Measurements from ENCODE around the gene NAA10.

Gene NAA10

DNA sequence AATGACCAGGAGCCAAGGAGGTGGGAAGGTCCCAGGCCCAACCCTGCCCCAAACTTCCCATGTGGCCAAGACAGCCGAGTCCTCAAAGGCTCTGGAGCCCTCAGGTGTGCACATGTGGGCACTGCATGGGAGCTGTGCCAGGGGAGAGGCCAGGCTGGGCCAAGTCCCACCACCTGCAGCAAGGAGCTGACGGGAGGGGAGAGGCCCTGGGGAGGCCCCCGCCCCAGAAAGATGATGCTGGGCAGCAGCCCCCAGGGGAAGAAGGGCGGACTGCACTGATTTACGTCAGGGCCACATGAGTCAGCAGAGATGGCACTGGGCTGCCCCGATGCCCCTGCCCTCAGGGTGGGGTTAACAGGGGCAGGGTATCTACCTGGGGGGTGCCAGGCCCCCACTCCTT is 50.2 kb downstream of the NAA10 start:
- H3K27ac ChIP-seq, result no peak overlapping the region
- TF ChIP-seq, protein P1, sequence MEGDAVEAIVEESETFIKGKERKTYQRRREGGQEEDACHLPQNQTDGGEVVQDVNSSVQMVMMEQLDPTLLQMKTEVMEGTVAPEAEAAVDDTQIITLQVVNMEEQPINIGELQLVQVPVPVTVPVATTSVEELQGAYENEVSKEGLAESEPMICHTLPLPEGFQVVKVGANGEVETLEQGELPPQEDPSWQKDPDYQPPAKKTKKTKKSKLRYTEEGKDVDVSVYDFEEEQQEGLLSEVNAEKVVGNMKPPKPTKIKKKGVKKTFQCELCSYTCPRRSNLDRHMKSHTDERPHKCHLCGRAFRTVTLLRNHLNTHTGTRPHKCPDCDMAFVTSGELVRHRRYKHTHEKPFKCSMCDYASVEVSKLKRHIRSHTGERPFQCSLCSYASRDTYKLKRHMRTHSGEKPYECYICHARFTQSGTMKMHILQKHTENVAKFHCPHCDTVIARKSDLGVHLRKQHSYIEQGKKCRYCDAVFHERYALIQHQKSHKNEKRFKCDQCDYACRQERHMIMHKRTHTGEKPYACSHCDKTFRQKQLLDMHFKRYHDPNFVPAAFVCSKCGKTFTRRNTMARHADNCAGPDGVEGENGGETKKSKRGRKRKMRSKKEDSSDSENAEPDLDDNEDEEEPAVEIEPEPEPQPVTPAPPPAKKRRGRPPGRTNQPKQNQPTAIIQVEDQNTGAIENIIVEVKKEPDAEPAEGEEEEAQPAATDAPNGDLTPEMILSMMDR (conservative IDR thresholded peaks at IDR 0.05), result no peak
- TF ChIP-seq ZFX (IDR thresholded peaks at IDR 0.05), result no peak

DNA sequence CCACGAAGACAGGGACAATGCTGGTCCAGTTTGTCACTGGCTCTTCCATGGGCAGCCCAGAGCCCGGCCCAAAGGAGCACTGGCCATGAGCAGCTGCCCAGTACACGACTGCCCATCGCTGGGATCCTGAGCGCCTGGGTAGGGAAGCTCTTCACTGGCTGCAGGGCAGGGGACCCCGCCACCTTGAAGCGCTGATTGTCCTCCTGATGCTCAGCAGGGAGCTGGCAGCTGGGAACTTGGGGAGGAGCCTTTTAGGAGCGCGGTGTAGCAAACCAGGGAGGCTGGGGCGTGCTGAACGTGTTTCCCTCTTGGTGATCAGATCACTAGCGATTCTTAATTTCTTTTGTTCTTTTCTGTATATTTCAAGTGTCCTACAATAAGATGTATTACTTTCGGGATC is 50.7 kb downstream of the NAA10 start:
- H3K27ac ChIP-seq, result no peak overlapping the region
- TF ChIP-seq, protein P1 (conservative IDR thresholded peaks at IDR 0.05), result no peak
- no peak for TF ChIP-seq ZFX (IDR thresholded peaks at IDR 0.05)

DNA sequence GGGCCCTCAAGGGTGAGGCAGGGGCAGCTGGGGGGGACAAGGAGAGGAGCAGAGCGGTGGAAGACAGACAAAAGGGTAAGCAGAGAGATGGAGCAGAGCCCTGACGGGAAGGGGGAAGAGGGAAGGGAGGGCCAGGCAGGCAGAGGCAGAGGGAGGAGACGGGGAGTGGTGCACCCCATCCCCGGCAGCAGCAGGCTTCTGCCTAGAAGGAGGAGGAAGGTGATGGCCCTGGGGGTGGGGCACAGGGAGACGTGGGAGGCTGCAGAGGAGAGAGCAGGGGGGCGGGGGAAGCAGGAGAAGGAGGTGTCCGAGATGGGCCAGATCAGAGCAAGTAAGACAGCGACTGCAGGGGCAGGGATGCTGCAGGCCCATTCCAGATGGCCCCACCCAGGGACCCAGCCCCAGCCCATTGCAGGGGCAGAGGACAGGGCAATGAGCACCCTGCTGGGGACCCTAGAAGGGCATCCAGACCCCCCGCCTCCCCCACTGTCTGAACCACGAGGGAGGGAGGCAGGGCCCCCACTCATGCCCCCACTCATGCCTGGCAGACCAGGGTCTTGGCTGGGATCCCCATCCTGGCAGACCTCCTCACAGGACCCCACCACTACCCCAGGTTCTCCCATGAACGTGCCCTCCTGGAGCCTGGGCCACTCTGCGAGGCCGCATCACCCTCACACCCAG is 51.5 kb downstream of the NAA10 start:
- TF ChIP-seq ZFX (IDR thresholded peaks at IDR 0.05), result no peak
- TF ChIP-seq, protein P1 (conservative IDR thresholded peaks at IDR 0.05), result no peak
- H3K27ac ChIP-seq, result no peak overlapping the region

DNA sequence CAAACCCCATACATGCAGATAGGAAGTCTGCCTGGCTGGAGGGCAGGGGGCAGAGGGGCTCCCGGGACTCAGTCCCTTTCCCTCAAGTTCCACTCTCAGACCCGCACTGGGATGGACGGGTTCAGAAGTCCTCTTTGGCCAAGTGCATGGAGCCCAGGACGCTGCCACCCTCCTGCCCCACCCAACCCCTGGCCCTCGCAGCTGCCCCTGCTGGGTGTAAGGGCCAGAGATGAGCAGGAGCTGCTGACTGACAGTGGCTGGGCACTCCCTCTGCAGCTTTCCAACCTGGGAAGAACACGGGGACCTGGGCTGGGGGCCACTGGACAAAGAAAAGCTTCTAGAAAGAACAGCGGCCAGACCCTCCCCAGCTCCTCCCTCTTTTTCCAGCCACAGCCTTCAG is 52.3 kb downstream of the NAA10 start:
- no peak overlapping the region for H3K27ac ChIP-seq
- TF ChIP-seq, protein P1 (conservative IDR thresholded peaks at IDR 0.05), result no peak
- TF ChIP-seq ZFX (IDR thresholded peaks at IDR 0.05), result no peak

DNA sequence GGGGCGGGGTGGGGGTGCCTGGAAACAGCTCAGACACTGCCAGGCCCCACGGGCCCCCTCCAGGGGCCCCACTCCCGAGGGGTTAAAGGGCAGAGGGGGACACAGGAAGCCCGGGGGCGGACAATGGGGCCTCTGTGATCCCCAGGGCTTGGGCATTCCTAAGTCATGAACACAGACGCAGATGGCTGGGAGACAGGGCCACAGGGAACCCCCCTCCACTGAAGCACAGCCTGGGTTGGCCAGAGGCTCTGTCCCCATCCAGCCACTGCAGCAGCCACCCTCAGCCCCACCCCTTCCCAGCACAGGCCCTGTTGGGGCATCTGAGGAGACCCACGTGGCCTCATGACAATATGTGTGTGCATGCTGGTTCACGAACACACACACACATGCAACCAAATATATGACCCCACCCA is 52.7 kb downstream of the NAA10 start:
- TF ChIP-seq ZFX (IDR thresholded peaks at IDR 0.05), result no peak
- TF ChIP-seq, protein P1 (conservative IDR thresholded peaks at IDR 0.05), result no peak
- no peak overlapping the region for H3K27ac ChIP-seq

DNA sequence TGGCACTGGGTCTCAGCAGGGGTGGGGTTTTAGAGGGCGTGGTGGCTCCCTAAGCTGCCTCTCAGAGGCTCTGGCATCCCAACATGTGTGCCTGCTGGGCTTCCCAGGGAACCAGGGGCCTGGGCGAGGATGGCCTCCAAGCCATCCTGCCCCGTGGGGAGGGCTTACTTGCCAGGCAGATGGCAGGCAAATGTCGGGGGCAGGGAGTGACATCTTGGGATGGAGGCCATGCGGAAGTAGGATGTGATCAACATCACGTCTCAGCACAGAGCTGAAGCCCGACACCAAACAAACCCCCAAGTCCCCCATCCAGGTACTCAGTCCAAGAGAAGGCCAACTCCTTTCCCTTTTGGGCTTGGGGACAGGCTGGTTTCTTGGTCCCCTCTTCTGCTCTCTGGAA is 53.6 kb downstream of the NAA10 start:
- no peak overlapping the region for H3K27ac ChIP-seq
- no peak for TF ChIP-seq ZFX (IDR thresholded peaks at IDR 0.05)
- TF ChIP-seq, protein P1 (conservative IDR thresholded peaks at IDR 0.05), result no peak

DNA sequence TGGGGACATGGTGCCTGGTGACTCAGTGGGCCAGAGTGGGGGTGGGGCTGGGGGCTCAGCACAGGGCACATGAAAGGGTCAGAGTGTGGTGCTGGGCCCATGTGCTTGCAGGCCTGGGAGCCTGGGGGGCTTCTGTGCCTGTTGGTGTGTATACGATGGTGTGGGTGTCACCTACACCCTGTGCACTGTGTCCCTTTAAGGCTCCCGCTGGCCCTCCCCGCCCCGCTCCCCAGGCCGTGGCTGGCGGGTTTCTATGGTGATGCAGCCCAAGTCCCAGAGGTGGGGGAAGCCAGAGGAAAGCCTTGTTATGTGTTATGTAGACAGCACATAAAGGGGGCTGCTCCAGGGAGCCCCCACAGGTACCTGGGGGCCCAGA is 54.4 kb downstream of the NAA10 start:
- H3K27ac ChIP-seq, result no peak overlapping the region
- no peak for TF ChIP-seq ZFX (IDR thresholded peaks at IDR 0.05)
- TF ChIP-seq, protein P1 (conservative IDR thresholded peaks at IDR 0.05), result no peak

Measured in C4-2B (cell line).